PC-3 (cell line): ENCODE results near the gene RAB11A.

Experiments
- EZH2 ChIP-seq: fragments of 300-600 bp; sonication (generic); IDR thresholded peaks from one replicate; pipeline ENCODE4 v1.6.1; 2017; ENCODE audit warnings: antibody characterized with exemption, mild to moderate bottlenecking, low read length; ENCODE audit not compliant: unreplicated experiment
- TF ChIP-seq, protein P1 (sequence below): fragments of 300-600 bp; sonication (generic); conservative IDR thresholded peaks from 2 replicates; pipeline ENCODE4 v1.5.1; 2017; ENCODE audit warnings: antibody characterized with exemption, low read depth, mild to moderate bottlenecking, low read length

DNA sequence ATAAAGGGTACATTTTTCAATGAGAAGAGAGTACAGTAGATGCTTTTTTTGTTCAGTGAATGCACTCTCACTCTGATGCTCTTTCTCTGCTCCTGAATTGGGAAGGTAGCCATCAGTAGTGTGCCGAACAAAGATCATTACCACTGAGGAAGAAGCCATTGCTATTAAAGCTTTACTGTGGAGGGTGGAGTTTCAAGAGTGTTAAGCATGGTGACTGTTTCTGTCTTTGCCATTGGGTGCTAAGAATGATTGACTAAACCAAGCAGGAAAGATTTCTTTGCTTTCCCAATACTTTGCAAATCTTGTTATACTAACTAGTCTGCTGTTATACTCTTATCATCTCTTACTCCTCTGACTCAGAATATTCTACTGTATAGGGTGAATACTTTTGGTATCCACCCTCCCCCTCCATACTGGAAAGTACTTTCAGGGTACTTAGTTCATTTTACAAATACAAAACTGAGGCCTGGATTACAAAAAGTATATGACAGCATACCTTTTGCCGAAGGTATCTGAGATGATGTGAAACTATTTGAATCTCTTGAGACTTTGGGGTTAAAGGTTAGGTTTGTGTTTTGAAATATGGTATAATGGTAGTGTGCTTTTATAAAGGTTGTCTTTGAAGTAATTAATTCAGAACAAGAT is 1.7 kb downstream of the RAB11A start:
- TF ChIP-seq, protein P1, sequence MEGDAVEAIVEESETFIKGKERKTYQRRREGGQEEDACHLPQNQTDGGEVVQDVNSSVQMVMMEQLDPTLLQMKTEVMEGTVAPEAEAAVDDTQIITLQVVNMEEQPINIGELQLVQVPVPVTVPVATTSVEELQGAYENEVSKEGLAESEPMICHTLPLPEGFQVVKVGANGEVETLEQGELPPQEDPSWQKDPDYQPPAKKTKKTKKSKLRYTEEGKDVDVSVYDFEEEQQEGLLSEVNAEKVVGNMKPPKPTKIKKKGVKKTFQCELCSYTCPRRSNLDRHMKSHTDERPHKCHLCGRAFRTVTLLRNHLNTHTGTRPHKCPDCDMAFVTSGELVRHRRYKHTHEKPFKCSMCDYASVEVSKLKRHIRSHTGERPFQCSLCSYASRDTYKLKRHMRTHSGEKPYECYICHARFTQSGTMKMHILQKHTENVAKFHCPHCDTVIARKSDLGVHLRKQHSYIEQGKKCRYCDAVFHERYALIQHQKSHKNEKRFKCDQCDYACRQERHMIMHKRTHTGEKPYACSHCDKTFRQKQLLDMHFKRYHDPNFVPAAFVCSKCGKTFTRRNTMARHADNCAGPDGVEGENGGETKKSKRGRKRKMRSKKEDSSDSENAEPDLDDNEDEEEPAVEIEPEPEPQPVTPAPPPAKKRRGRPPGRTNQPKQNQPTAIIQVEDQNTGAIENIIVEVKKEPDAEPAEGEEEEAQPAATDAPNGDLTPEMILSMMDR, result no peak
- TF ChIP-seq EZH2, result no peak
